ENCODE data around the gene KIAA1217. TPM values are rescaled to one million over a fixed set of nuclear protein-coding genes. Genes with fewer than 3 reads are reported as not detected.

The KIAA1217 gene
- polyA plus RNA-seq, 1 of the 3 experiments (the other 2 are of a cell fraction): 7.2 TPM

- no peak overlapping the region for H2AFZ ChIP-seq (ENCODE audit: low read depth)
- ChIA-PET POLR2A (no interaction called here), CTCF (interaction anchor here (1.3 kb wide), 1 partner anchor 32 kb away, joined by 4 read pairs; no protein-coding TSS in a partner anchor)
- TF ChIP-seq REST (IDR thresholded peaks at IDR 0.05; ENCODE audit: low read depth, low read length): no peak
- TF ChIP-seq MAX (IDR thresholded peaks at IDR 0.05; ENCODE audit: low read depth): no peak
- no peak for TF ChIP-seq RXRA (IDR thresholded peaks at IDR 0.05; ENCODE audit: borderline replicate concordance, low read depth)
- TF ChIP-seq FOXM1 (IDR thresholded peaks at IDR 0.05; ENCODE audit: low read depth): no peak
- TF ChIP-seq TEAD4 (IDR thresholded peaks at IDR 0.05; ENCODE audit: borderline replicate concordance, insufficient read depth): no peak
- no peak for TF ChIP-seq POLR2AphosphoS5 (IDR thresholded peaks at IDR 0.05; ENCODE audit: low read depth, low read length)
- DNase-seq: no peak
- 88% methylated on average over 2 of the region's 2 CpGs for WGBS (ENCODE audit: low lambda C conversion rate)
- no peaks in the 10 kb centered on the region for H3K4me1 ChIP-seq (ENCODE audit: control insufficient read depth in 1 of 2, insufficient read depth in 2 of 2, low read depth in 1 of 2, low read length in 1 of 2)
- H3K27me3 ChIP-seq (ENCODE audit: insufficient read depth): no peaks in the 10 kb centered on the region
- no peak overlapping the region for H3K4me3 ChIP-seq (ENCODE audit: low read depth in 2 of 2, low read length in 1 of 2)
- no peak overlapping the region for H3K27ac ChIP-seq (ENCODE audit: low read depth in 2 of 2, low read length in 1 of 2)
- H3K4me2 ChIP-seq: no peak overlapping the region
- H3K9ac ChIP-seq: no peak overlapping the region
- H3K9me3 ChIP-seq: no peaks in the 10 kb centered on the region
- no peaks in the 10 kb centered on the region for H3K79me2 ChIP-seq (ENCODE audit: insufficient read depth)
- H3K36me3 ChIP-seq (replicated peaks in 1 of 2; ENCODE audit: control insufficient read depth in 1 of 2, insufficient read depth in 2 of 2, low read length in 1 of 2): peaks cover 71 to 76% of the 10 kb centered on the region in 2 experiments
- H3F3A ChIP-seq (replicated peaks; ENCODE audit: insufficient read depth): no peaks in the 10 kb centered on the region
- no peaks in the 10 kb centered on the region for H3K9me2 ChIP-seq
- no peaks in the 10 kb centered on the region for H4K20me1 ChIP-seq (ENCODE audit: insufficient read depth)
These were observed 380.3 kb downstream of the KIAA1217 start for GRCh38 chr10:24589265-24589664.

- no peak overlapping the region for H3K4me2 ChIP-seq
- no peaks in the 10 kb centered on the region for H3K27me3 ChIP-seq (ENCODE audit: insufficient read depth)
- H3K27ac ChIP-seq (ENCODE audit: low read depth in 2 of 2, low read length in 1 of 2): no peak overlapping the region
- no peaks in the 10 kb centered on the region for H3K79me2 ChIP-seq (ENCODE audit: insufficient read depth)
- H2AFZ ChIP-seq (ENCODE audit: low read depth): no peak overlapping the region
- TF ChIP-seq FOXJ3 (CRISPR knock-in tag; IDR thresholded peaks at IDR 0.05) (no peak), USF2 (IDR thresholded peaks at IDR 0.05; ENCODE audit: borderline replicate concordance, low read depth, low read length) (no peak), PBX3 (IDR thresholded peaks at IDR 0.05) (no peak), RFX5 (IDR thresholded peaks at IDR 0.05; ENCODE audit: low read length) (no peak), NFIC (IDR thresholded peaks at IDR 0.05; ENCODE audit: borderline replicate concordance) (no peak), GABPA (IDR thresholded peaks at IDR 0.05; ENCODE audit: low read depth) (no peak), POLR2AphosphoS5 (IDR thresholded peaks at IDR 0.05; ENCODE audit: low read depth, low read length) (no peak), IRF3 (IDR thresholded peaks at IDR 0.05; ENCODE audit: low read depth, low read length) (no peak), YY1 (IDR thresholded peaks at IDR 0.05; ENCODE audit: low read depth) (no peak), NRF1 (IDR thresholded peaks at IDR 0.05; ENCODE audit: low read depth, low read length) (no peak), FOXM1 (IDR thresholded peaks at IDR 0.05; ENCODE audit: low read depth) (no peak)
- no peak overlapping the region for H3K4me3 ChIP-seq (ENCODE audit: low read depth in 2 of 2, low read length in 1 of 2)
- H3F3A ChIP-seq (replicated peaks; ENCODE audit: insufficient read depth): peaks cover 4% of the 10 kb centered on the region
- peaks cover 85 to 91% of the 10 kb centered on the region in 2 experiments for H3K36me3 ChIP-seq (replicated peaks in 1 of 2; ENCODE audit: control insufficient read depth in 1 of 2, insufficient read depth in 2 of 2, low read length in 1 of 2)
- no peaks in the 10 kb centered on the region; a peak in 1 of 4 replicates for H3K4me1 ChIP-seq (ENCODE audit: control insufficient read depth in 1 of 2, insufficient read depth in 2 of 2, low read depth in 1 of 2, low read length in 1 of 2)
- no peaks in the 10 kb centered on the region for H3K9me2 ChIP-seq
- ChIA-PET CTCF (no interaction called here), POLR2A (no interaction called here)
- no peak overlapping the region for H3K9ac ChIP-seq
- H3K9me3 ChIP-seq: no peaks in the 10 kb centered on the region
- DNase-seq: no peak
- no peaks in the 10 kb centered on the region for H4K20me1 ChIP-seq (ENCODE audit: insufficient read depth)
These were observed 381.9 kb downstream of the KIAA1217 start for GRCh38 chr10:24590697-24591457.
